Measurements from ENCODE around the gene DOK5. TPM values are rescaled to one million over a fixed set of nuclear protein-coding genes. Genes with fewer than 3 reads are reported as not detected.

Gene DOK5
- total and polyA plus RNA-seq, 2 donors (not counting 3 experiments of a cell fraction or from before 2014, with no cell fraction given): 3.5 to 14.2 TPM

DNA sequence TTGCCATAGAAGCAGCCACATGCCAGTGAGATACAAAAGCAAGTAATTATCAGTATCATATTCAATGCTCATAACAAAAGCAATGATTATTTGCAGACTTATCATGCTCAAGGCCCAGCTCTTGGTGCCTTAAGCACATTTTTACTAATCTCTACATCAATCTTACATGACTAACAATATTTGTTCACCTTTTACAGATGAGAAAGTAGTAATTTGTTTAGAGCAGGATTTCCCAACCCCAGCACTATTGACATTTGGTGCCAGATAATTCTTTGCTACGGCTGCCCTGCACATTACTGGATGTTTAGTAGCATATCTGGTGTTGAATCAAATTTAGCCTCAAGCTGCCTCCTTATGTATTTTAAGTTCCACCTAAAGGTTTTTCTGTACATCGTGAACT lies 19.0 kb upstream of the DOK5 start:
- DNase-seq (ENCODE audit: low read depth, low spot score) (no peak), FAIRE-seq (no peak)
- Histone ChIP-seq H3K79me2 (ENCODE audit: control insufficient read depth, insufficient read depth, low read length) (no peaks in the 10 kb centered on the region), H3K9me3 (replicated peaks; ENCODE audit: control insufficient read depth, insufficient read depth, low read length) (no peaks in the 10 kb centered on the region), H3K9me1 (replicated peaks; ENCODE audit: control insufficient read depth, extremely low read depth, insufficient read depth, low read length) (no peaks in the 10 kb centered on the region), H3K4me3 (replicated peaks in 1 of 3; ENCODE audit: insufficient read depth in 1 of 3, low read depth in 1 of 3, low read length in 3 of 3) (no peak overlapping the region), H3K9ac (replicated peaks; ENCODE audit: extremely low read depth, insufficient read depth, low read length) (no peak overlapping the region), H4K20me1 (replicated peaks; ENCODE audit: control insufficient read depth, extremely low read depth, insufficient read depth, low read length) (no peaks in the 10 kb centered on the region), H2AFZ (ENCODE audit: low read depth, low read length) (no peak overlapping the region), H3K27me3 (ENCODE audit: control insufficient read depth in 2 of 2, insufficient read depth in 2 of 2, low read length in 2 of 2) (no peaks in the 10 kb centered on the region), H3K36me3 (ENCODE audit: control insufficient read depth in 2 of 2, extremely low read depth in 1 of 2, insufficient read depth in 2 of 2, low read length in 2 of 2) (no peaks in the 10 kb centered on the region), H3K4me2 (ENCODE audit: insufficient read depth, low read length) (no peak overlapping the region), H3K4me1 (ENCODE audit: control insufficient read depth, extremely low read depth, insufficient read depth, low read length) (no peaks in the 10 kb centered on the region), H3K27ac (ENCODE audit: insufficient read depth, low read depth, low read length) (no peak overlapping the region)
- TF ChIP-seq, protein P1, sequence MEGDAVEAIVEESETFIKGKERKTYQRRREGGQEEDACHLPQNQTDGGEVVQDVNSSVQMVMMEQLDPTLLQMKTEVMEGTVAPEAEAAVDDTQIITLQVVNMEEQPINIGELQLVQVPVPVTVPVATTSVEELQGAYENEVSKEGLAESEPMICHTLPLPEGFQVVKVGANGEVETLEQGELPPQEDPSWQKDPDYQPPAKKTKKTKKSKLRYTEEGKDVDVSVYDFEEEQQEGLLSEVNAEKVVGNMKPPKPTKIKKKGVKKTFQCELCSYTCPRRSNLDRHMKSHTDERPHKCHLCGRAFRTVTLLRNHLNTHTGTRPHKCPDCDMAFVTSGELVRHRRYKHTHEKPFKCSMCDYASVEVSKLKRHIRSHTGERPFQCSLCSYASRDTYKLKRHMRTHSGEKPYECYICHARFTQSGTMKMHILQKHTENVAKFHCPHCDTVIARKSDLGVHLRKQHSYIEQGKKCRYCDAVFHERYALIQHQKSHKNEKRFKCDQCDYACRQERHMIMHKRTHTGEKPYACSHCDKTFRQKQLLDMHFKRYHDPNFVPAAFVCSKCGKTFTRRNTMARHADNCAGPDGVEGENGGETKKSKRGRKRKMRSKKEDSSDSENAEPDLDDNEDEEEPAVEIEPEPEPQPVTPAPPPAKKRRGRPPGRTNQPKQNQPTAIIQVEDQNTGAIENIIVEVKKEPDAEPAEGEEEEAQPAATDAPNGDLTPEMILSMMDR (IDR thresholded peaks at IDR 0.05; ENCODE audit: extremely low read depth in 1 of 2, insufficient read depth in 1 of 2, low read depth in 1 of 2, low read length in 2 of 2): no peak
- TF ChIP-seq MYC (IDR thresholded peaks at IDR 0.05; ENCODE audit: low read depth, low read length) (no peak), FOS (IDR thresholded peaks at IDR 0.05; ENCODE audit: borderline replicate concordance, insufficient read depth, low read length) (no peak), EZH2 (IDR thresholded peaks at IDR 0.05; ENCODE audit: borderline replicate concordance, low read depth, low read length, severe bottlenecking) (no peak), POLR2A (IDR thresholded peaks at IDR 0.05; ENCODE audit: low read depth, low read length) (no peak)
- TF ChIP-seq, protein P2, sequence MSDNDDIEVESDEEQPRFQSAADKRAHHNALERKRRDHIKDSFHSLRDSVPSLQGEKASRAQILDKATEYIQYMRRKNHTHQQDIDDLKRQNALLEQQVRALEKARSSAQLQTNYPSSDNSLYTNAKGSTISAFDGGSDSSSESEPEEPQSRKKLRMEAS (IDR thresholded peaks at IDR 0.05; ENCODE audit: insufficient read depth, insufficient read length): no peak
- intact Hi-C loops (cut with micrococcal nuclease): no loop called here
- BruUV-seq (replicated peaks): no TSS peak
- POLR2A ChIA-PET: no interaction called here
- dilution Hi-C loops (cut with MboI; ENCODE audit: extremely low pct_ligation_motif_present, low sequenced_read_pairs): no loop called here
- CTCF ChIA-PET: interaction anchor here (0.7 to 1.5 kb wide), 10 partner anchors 9 to 238 kb away, joined by 3 to 6 read pairs (median 4); no protein-coding TSS in a partner anchor

DNA sequence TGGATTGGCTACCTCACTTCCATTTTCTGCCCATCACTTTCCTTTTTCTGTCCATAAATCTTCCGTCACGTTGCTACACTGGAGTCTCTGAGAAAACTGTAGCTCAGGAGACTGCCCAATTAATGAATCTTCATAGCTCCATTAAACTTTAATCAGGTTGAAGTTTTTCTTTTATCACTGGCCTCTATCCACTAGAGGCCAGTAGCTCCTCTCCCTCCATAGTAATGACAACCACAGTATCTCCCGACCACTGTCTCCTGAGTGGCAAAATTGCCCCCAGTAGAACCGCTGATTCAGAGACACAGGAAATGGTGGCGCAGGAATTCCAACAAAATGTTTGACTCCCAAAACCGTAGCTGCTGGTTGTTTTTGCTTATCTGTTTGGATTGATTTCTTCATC lies 18.4 kb upstream of the DOK5 start:
- intact Hi-C loops (cut with micrococcal nuclease): no loop called here
- H4K20me1 ChIP-seq (replicated peaks; ENCODE audit: control insufficient read depth, extremely low read depth, insufficient read depth, low read length): no peaks in the 10 kb centered on the region
- no peaks in the 10 kb centered on the region for H3K4me1 ChIP-seq (ENCODE audit: control insufficient read depth, extremely low read depth, insufficient read depth, low read length)
- BruUV-seq (replicated peaks): no TSS peak
- DNase-seq (ENCODE audit: low read depth, low spot score): no peak
- FAIRE-seq: no peak
- H3K9me3 ChIP-seq (replicated peaks; ENCODE audit: control insufficient read depth, insufficient read depth, low read length): no peaks in the 10 kb centered on the region
- no peak overlapping the region for H3K9ac ChIP-seq (replicated peaks; ENCODE audit: extremely low read depth, insufficient read depth, low read length)
- no peak overlapping the region for H3K4me2 ChIP-seq (ENCODE audit: insufficient read depth, low read length)
- H3K79me2 ChIP-seq (ENCODE audit: control insufficient read depth, insufficient read depth, low read length): no peaks in the 10 kb centered on the region
- no peak overlapping the region for H2AFZ ChIP-seq (ENCODE audit: low read depth, low read length)
- ChIA-PET CTCF (interaction anchor here (0.7 to 1.5 kb wide), 10 partner anchors 10 to 238 kb away, joined by 3 to 6 read pairs (median 4); no protein-coding TSS in a partner anchor), POLR2A (no interaction called here)
- H3K27ac ChIP-seq (ENCODE audit: insufficient read depth, low read depth, low read length): no peak overlapping the region
- dilution Hi-C loops (cut with MboI; ENCODE audit: extremely low pct_ligation_motif_present, low sequenced_read_pairs): no loop called here
- TF ChIP-seq MYC (IDR thresholded peaks at IDR 0.05; ENCODE audit: low read depth, low read length) (no peak), POLR2AphosphoS5 (IDR thresholded peaks at IDR 0.05; ENCODE audit: insufficient read depth, low read depth, low read length) (no peak), JUN (IDR thresholded peaks at IDR 0.05; ENCODE audit: borderline replicate concordance, insufficient read depth, insufficient read length, low read depth) (no peak), FOS (IDR thresholded peaks at IDR 0.05; ENCODE audit: borderline replicate concordance, insufficient read depth, low read length) (no peak)
- H3K27me3 ChIP-seq (ENCODE audit: control insufficient read depth in 2 of 2, insufficient read depth in 2 of 2, low read length in 2 of 2): no peaks in the 10 kb centered on the region
- no peaks in the 10 kb centered on the region for H3K36me3 ChIP-seq (ENCODE audit: control insufficient read depth in 2 of 2, extremely low read depth in 1 of 2, insufficient read depth in 2 of 2, low read length in 2 of 2)
- no peaks in the 10 kb centered on the region for H3K9me1 ChIP-seq (replicated peaks; ENCODE audit: control insufficient read depth, extremely low read depth, insufficient read depth, low read length)
- H3K4me3 ChIP-seq (replicated peaks in 1 of 3; ENCODE audit: insufficient read depth in 1 of 3, low read depth in 1 of 3, low read length in 3 of 3): no peak overlapping the region
